HepG2 (cell line): ENCODE results near the gene ZNF846. TPM values are rescaled to one million over a fixed set of nuclear protein-coding genes. Genes with fewer than 3 reads are reported as not detected.

Experiments used
- ATAC-seq: fragments of 200-7000 bp; cut with Tn5 transposase; 3 replicates; pipeline ENCODE4 v1.9.1; 2020; ENCODE audit warnings: mild to moderate bottlenecking, moderate library complexity
- BruUV-seq: library from RNA; stranded (reverse); fragments of 400-500 nt; replicated peaks from 2 replicates; lab custom pipeline; 2021; lab: Mats Ljungman, UMichigan
- CTCF ChIA-PET: fragments of 300-600 bp; formaldehyde crosslinking; extraction: SDS; loops from one replicate; lab custom pipeline; 2021; ENCODE audit warnings: low total read pairs, inconsistent platforms, low intra/inter-chr PET ratio; lab: Yijun Ruan, JAX
- POLR2A ChIA-PET: fragments of 350-600 bp; sonication (Branson Sonifier 250); formaldehyde crosslinking; loops from one replicate; lab custom pipeline; 2020; ENCODE audit warnings: antibody characterized with exemption, inconsistent platforms; lab: Yijun Ruan, JAX
- DNase-seq: peaks from one replicate; pipeline ENCODE4 v3.0.0-alpha.2; 2015; ENCODE audit warnings: low spot score
- FAIRE-seq: peaks from 3 replicates; lab custom pipeline; 2011; peaks lifted over from hg19 to GRCh38; lab: Jason Lieb, UNC
- H2AFZ ChIP-seq: one replicate; pipeline ENCODE4 v1.6.1; 2011; ENCODE audit warnings: low read length, inconsistent platforms
- H3K27ac ChIP-seq: fragments of 300-600 bp; 3 replicates; pipeline ENCODE4 v1.8.0; 2011; ENCODE audit warnings: mixed run types, mild to moderate bottlenecking, mixed read lengths, low read length, inconsistent platforms; ENCODE audit not compliant: insufficient read depth; ENCODE audit errors: extremely low read length
- H3K27me3 ChIP-seq, 2 experiments: fragments of 200-600 bp in 1 of 2; 2 replicates in 1 of 2; 3 replicates in 1 of 2; pipeline versions ENCODE4 v1.6.0 to v1.8.0; 2011; ENCODE audit warnings: low read length in 2 of 2, mild to moderate bottlenecking in 2 of 2, moderate library complexity in 2 of 2, inconsistent platforms in 1 of 2; ENCODE audit not compliant: insufficient read depth in 2 of 2, control insufficient read depth in 1 of 2
- H3K36me3 ChIP-seq, 2 experiments: fragments of 200-600 bp in 1 of 2; replicated peaks in 1 of 2; 2 replicates in 1 of 2; 3 replicates in 1 of 2; pipeline versions ENCODE4 v1.5.1 to v1.8.0; 2011; ENCODE audit warnings: low read length in 2 of 2, inconsistent platforms in 1 of 2; ENCODE audit not compliant: insufficient read depth in 2 of 2, control insufficient read depth in 1 of 2
- H3K4me1 ChIP-seq: 2 replicates; pipeline ENCODE4 v1.5.1; 2012; ENCODE audit warnings: low read length, inconsistent platforms; ENCODE audit not compliant: insufficient read depth
- H3K4me2 ChIP-seq: 2 replicates; pipeline ENCODE4 v1.6.0; 2011; ENCODE audit warnings: low read depth, low read length, inconsistent platforms
- H3K4me3 ChIP-seq, 3 experiments: fragments of 200-600 bp in 1 of 3; sonication (generic), shearing (Covaris generic) in 1 of 3; replicated peaks in 1 of 3; 2 replicates each; pipeline ENCODE4 v1.5.1; 2011 to 2016; ENCODE audit warnings: low read length in 3 of 3, inconsistent platforms in 2 of 3, low read depth in 2 of 3, mild to moderate bottlenecking in 2 of 3, control low read depth in 1 of 3, mixed read lengths in 1 of 3; ENCODE audit not compliant: insufficient read depth in 1 of 3
- H3K79me2 ChIP-seq: one replicate; pipeline ENCODE4 v1.6.1; 2011; ENCODE audit warnings: low read length, inconsistent platforms; ENCODE audit not compliant: insufficient read depth
- H3K9ac ChIP-seq: 2 replicates; pipeline ENCODE4 v1.6.0; 2011; ENCODE audit warnings: mild to moderate bottlenecking, low read depth, low read length, inconsistent platforms; ENCODE audit not compliant: insufficient read depth
- H3K9me3 ChIP-seq: 2 replicates; pipeline ENCODE4 v1.5.1; 2012; ENCODE audit warnings: mild to moderate bottlenecking, low read length
- H4K20me1 ChIP-seq: 2 replicates; pipeline ENCODE4 v1.6.0; 2011; ENCODE audit warnings: inconsistent platforms, mild to moderate bottlenecking, low read length, moderate library complexity; ENCODE audit not compliant: insufficient read depth
- ATF7-NPFF ChIP-seq: sonication (generic); formaldehyde crosslinking; IDR thresholded peaks from 2 replicates; pipeline ENCODE4 v1.8.1; 2023; ENCODE audit warnings: mild to moderate bottlenecking, low read depth, missing genetic modification reagents, moderate library complexity
- BCL6 ChIP-seq: IDR thresholded peaks from 2 replicates; pipeline ENCODE4 v1.6.1; 2016; ENCODE audit warnings: missing genetic modification reagents, missing compliant biosample characterization
- HNF4A ChIP-seq: sonication (generic); formaldehyde crosslinking; IDR thresholded peaks from 2 replicates; pipeline ENCODE4 v1.4.0; 2020; ENCODE audit warnings: missing genetic modification reagents
- MBNL3 ChIP-seq: fragments of 250-450 bp; sonication (Bioruptor Pico); conservative IDR thresholded peaks from 2 replicates; pipeline ENCODE4 v1.8.0; 2022; ENCODE audit warnings: mild to moderate bottlenecking, inconsistent platforms
- ZNF180 ChIP-seq: sonication (generic); formaldehyde crosslinking; IDR thresholded peaks from 2 replicates; pipeline ENCODE4 v1.4.0; 2020; ENCODE audit warnings: low read depth, missing genetic modification reagents, borderline replicate concordance
- ZNF776 ChIP-seq: sonication (generic); formaldehyde crosslinking; IDR thresholded peaks from 2 replicates; pipeline ENCODE4 v1.4.0; 2020; ENCODE audit warnings: mild to moderate bottlenecking, missing genetic modification reagents
- WGBS: methylation state at CpG from one replicate; pipeline ENCODE4 v1.1.6; 2017; ENCODE audit warnings: low lambda C conversion rate; 5-methylcytosine and 5-hydroxymethylcytosine counted together
- in situ Hi-C: cut with HindIII; loops from 2 replicates; pipeline ENCODE4 v1.10.0; 2017; ENCODE audit warnings: low pct_unique_long_range_greater_than_20kb; ENCODE audit not compliant: extremely low pct_ligation_motif_present
- intact Hi-C: fragments of 100-400 bp; cut with micrococcal nuclease; formaldehyde crosslinking; loops from one replicate; pipeline ENCODE4 v1.10.0; 2022; ENCODE audit not compliant: unreplicated experiment
- polyA plus RNA-seq, 8 experiments: library from polyadenylated mRNA; depleted of rRNA in 3 of 8; stranded (reverse) in 7 of 8; unstranded in 1 of 8; fragments of >200 nt; fragmentation: Illumina TruSeq in 4 of 8; extraction: Trizol in 4 of 8; gene quantifications; 2 replicates each; pipeline versions ENCODE4 v1.2.1 to v1.2.3, GENCODE V29; 2011 to 2016; ENCODE audit warnings: low read depth in 4 of 8, missing spikeins in 1 of 8, mixed read lengths in 1 of 8; ENCODE audit not compliant: insufficient read depth in 1 of 8
- total RNA-seq, 5 experiments: library from RNA; depleted of rRNA; stranded (reverse); fragments of >200 nt; fragmentation: Illumina TruSeq; extraction: Trizol; gene quantifications; 2 replicates each; pipeline ENCODE4 v1.2.3, GENCODE V29; 2016; ENCODE audit warnings: low read depth in 1 of 5
- TF ChIP-seq, protein P1 (sequence below): sonication (generic); formaldehyde crosslinking; IDR thresholded peaks from 2 replicates; pipeline ENCODE4 v1.4.0; 2020; ENCODE audit warnings: missing genetic modification reagents
- TF ChIP-seq, protein P2 (sequence below): sonication (generic); formaldehyde crosslinking; IDR thresholded peaks from 2 replicates; pipeline ENCODE4 v1.5.1; 2020; ENCODE audit warnings: missing genetic modification reagents, mild to moderate bottlenecking, borderline replicate concordance

The ZNF846 gene
- total and polyA plus RNA-seq, 2 of the 13 experiments (the other 11 are each of a cell fraction or from before 2014, with no cell fraction given): 4.8 to 5.4 TPM

DNA sequence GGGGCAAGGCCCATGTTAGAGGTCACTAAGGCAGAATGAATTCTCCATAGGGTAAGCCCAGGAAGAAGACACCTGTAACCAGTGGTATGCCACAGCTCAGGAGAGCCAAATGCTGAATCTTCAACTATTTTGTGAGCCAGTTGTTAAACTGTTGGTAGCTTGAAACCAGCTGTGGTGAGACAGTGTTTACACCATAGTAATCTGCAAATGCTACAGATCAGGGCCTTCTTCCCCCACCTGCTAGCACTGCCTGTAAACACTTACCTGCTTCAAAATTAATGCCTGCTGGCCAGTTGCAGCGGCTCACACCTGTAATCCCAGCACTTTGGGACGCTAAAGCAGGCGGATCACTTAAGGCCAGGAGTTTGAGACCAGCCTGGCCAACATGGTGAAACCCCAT is 38.3 kb upstream of the ZNF846 start:
- H3K27me3 ChIP-seq: no peaks in the 10 kb centered on the region
- no peak overlapping the region for H3K4me3 ChIP-seq
- ATAC-seq (no peak), FAIRE-seq (no peak), DNase-seq (no peak)
- H3K79me2 ChIP-seq: no peaks in the 10 kb centered on the region
- H4K20me1 ChIP-seq: no peaks in the 10 kb centered on the region
- H3K36me3 ChIP-seq: peaks cover 12 to 27% of the 10 kb centered on the region in 2 experiments
- CTCF ChIA-PET: no interaction called here
- POLR2A ChIA-PET: interaction anchor here (1.4 kb wide), 1 partner anchor 21 kb away, joined by 3 read pairs; the partner anchor contains the start of gene UBL5
- no peak overlapping the region for H3K9ac ChIP-seq
- H3K4me2 ChIP-seq: no peak overlapping the region
- TF ChIP-seq HNF4A (CRISPR knock-in tag) (no peak), MBNL3 (CRISPR knock-in tag) (no peak), ZNF776 (CRISPR knock-in tag) (no peak), BCL6 (CRISPR knock-in tag) (no peak), ATF7-NPFF (CRISPR knock-in tag) (no peak), ZNF180 (no peak)
- TF ChIP-seq, protein P1, sequence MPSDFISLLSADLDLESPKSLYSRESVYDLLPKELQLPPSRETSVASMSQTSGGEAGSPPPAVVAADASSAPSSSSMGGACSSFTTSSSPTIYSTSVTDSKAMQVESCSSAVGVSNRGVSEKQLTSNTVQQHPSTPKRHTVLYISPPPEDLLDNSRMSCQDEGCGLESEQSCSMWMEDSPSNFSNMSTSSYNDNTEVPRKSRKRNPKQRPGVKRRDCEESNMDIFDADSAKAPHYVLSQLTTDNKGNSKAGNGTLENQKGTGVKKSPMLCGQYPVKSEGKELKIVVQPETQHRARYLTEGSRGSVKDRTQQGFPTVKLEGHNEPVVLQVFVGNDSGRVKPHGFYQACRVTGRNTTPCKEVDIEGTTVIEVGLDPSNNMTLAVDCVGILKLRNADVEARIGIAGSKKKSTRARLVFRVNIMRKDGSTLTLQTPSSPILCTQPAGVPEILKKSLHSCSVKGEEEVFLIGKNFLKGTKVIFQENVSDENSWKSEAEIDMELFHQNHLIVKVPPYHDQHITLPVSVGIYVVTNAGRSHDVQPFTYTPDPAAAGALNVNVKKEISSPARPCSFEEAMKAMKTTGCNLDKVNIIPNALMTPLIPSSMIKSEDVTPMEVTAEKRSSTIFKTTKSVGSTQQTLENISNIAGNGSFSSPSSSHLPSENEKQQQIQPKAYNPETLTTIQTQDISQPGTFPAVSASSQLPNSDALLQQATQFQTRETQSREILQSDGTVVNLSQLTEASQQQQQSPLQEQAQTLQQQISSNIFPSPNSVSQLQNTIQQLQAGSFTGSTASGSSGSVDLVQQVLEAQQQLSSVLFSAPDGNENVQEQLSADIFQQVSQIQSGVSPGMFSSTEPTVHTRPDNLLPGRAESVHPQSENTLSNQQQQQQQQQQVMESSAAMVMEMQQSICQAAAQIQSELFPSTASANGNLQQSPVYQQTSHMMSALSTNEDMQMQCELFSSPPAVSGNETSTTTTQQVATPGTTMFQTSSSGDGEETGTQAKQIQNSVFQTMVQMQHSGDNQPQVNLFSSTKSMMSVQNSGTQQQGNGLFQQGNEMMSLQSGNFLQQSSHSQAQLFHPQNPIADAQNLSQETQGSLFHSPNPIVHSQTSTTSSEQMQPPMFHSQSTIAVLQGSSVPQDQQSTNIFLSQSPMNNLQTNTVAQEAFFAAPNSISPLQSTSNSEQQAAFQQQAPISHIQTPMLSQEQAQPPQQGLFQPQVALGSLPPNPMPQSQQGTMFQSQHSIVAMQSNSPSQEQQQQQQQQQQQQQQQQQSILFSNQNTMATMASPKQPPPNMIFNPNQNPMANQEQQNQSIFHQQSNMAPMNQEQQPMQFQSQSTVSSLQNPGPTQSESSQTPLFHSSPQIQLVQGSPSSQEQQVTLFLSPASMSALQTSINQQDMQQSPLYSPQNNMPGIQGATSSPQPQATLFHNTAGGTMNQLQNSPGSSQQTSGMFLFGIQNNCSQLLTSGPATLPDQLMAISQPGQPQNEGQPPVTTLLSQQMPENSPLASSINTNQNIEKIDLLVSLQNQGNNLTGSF: no peak
- TF ChIP-seq, protein P2, sequence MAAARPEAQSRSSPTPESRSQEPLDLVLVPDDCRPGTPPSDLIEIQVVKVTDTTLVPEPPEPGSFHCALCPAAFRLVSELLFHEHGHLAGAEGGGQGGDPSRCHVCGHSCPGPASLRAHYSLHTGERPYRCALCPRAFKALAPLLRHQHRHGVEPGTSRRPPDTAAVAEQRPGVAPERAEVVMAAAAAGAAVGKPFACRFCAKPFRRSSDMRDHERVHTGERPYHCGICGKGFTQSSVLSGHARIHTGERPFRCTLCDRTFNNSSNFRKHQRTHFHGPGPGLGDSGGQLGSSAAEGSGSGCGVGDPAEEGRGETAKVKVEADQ (CRISPR knock-in tag): no peak
- H3K9me3 ChIP-seq: no peaks in the 10 kb centered on the region
- intact Hi-C loops: no loop called here
- no peak overlapping the region for H3K27ac ChIP-seq
- no peak overlapping the region for H2AFZ ChIP-seq
- no peaks in the 10 kb centered on the region for H3K4me1 ChIP-seq
- 100% methylated on average over 3 of the region's 3 CpGs for WGBS
- no TSS peak for BruUV-seq
- in situ Hi-C loops: no loop called here
